ENCODE data around the gene TBCD.
A peak's percentile ranks its signal among the peaks of the same experiment; 100 is the strongest.

The TBCD gene

GRCh38 chr17:82937411-82938371 lies 185.8 kb downstream of the TBCD start:
- Histone ChIP-seq H3K27me3 (no peaks in the 10 kb centered on the region), H4K20me1 (peaks cover 0 to 55% (median 20%) of the 10 kb centered on the region in 11 experiments; a peak in 11 of 22 replicates), H3K9me3 (replicated peaks in 1 of 11) (peaks cover 3 to 14% (median 6%) of the 10 kb centered on the region in 11 experiments; a peak in 21 of 22 replicates), H3K4me1 (peaks cover 0 to 53% (median 28%) of the 10 kb centered on the region in 10 experiments; a peak in 14 of 20 replicates), H3K9ac (no peak overlapping the region), H3K4me2 (no peak overlapping the region), H3K27ac (no peak overlapping the region), H3K4me3 (no peak overlapping the region), H3K36me3 (peaks cover 85 to 100% (median 96%) of the 10 kb centered on the region in 11 experiments)
- TF ChIP-seq Cebpa-rat (IDR thresholded peaks at IDR 0.05), result no peak

GRCh38 chr17:82938486-82938872 lies 186.6 kb downstream of the TBCD start:
- Histone ChIP-seq H3K27ac (no peak overlapping the region), H4K20me1 (peaks cover 0 to 50% (median 20%) of the 10 kb centered on the region in 11 experiments; a peak in 10 of 22 replicates), H3K4me2 (no peak overlapping the region), H3K9me3 (replicated peaks in 1 of 11) (peaks cover 10 to 22% (median 14%) of the 10 kb centered on the region in 11 experiments), H3K4me1 (peaks cover 0 to 53% (median 28%) of the 10 kb centered on the region in 10 experiments; a peak in 14 of 20 replicates), H3K4me3 (no peak overlapping the region), H3K9ac (no peak overlapping the region), H3K27me3 (no peaks in the 10 kb centered on the region), H3K36me3 (peaks cover 85 to 100% (median 96%) of the 10 kb centered on the region in 11 experiments)
- no peak for TF ChIP-seq Cebpa-rat (IDR thresholded peaks at IDR 0.05)

GRCh38 chr17:82938873-82939620 lies 187.2 kb downstream of the TBCD start:
- Histone ChIP-seq H3K4me3 (no peak overlapping the region), H3K9me3 (replicated peaks in 1 of 11) (peaks cover 16 to 28% (median 20%) of the 10 kb centered on the region in 11 experiments), H3K9ac (no peak overlapping the region), H3K36me3 (peaks cover 85 to 100% (median 96%) of the 10 kb centered on the region in 11 experiments), H3K4me2 (0 out of 22 replicates have a peak overlapping the region, but pooled peaks of 1 of the 11 experiments have one; percentile 51), H3K27me3 (no peaks in the 10 kb centered on the region), H3K4me1 (peaks cover 0 to 53% (median 28%) of the 10 kb centered on the region in 10 experiments; a peak in 14 of 20 replicates), H4K20me1 (peaks cover 0 to 49% (median 20%) of the 10 kb centered on the region in 11 experiments; a peak in 10 of 22 replicates), H3K27ac (no peak overlapping the region)
- no peak for TF ChIP-seq Cebpa-rat (IDR thresholded peaks at IDR 0.05)

- H3K27ac ChIP-seq, result no peak overlapping the region
- peaks cover 85 to 100% (median 96%) of the 10 kb centered on the region in 11 experiments for H3K36me3 ChIP-seq
- no peak overlapping the region for H3K4me3 ChIP-seq
- no peaks in the 10 kb centered on the region for H3K27me3 ChIP-seq
- TF ChIP-seq Cebpa-rat (IDR thresholded peaks at IDR 0.05), result no peak
- H3K4me2 ChIP-seq, result peak overlapping the region in 6 of 11 experiments; percentile 18 to 60 (median 52); a peak in 10 of 22 replicates
- peaks cover 22 to 34% (median 26%) of the 10 kb centered on the region in 11 experiments for H3K9me3 ChIP-seq (replicated peaks in 1 of 11)
- peaks cover 0 to 53% (median 28%) of the 10 kb centered on the region in 10 experiments; a peak in 14 of 20 replicates for H3K4me1 ChIP-seq
- peak overlapping the region in 1 of 11 experiments; percentile 38; a peak in 1 of 22 replicates for H3K9ac ChIP-seq
- H4K20me1 ChIP-seq, result peaks cover 0 to 49% (median 20%) of the 10 kb centered on the region in 11 experiments; a peak in 10 of 22 replicates
Measured at GRCh38 chr17:82939621-82940135, 187.8 kb downstream of the TBCD start.

- peak overlapping the region in 3 of 11 experiments; percentile 24 to 38 (median 30); a peak in 2 of 22 replicates for H3K9ac ChIP-seq
- H3K36me3 ChIP-seq, result peaks cover 85 to 100% (median 97%) of the 10 kb centered on the region in 11 experiments
- H3K4me2 ChIP-seq, result peak overlapping the region in 8 of 11 experiments; percentile 12 to 60 (median 51); a peak in 13 of 22 replicates
- H3K9me3 ChIP-seq (replicated peaks in 1 of 11), result peaks cover 30 to 41% (median 34%) of the 10 kb centered on the region in 11 experiments
- H3K27ac ChIP-seq, result no peak overlapping the region
- peaks cover 0 to 52% (median 26%) of the 10 kb centered on the region in 10 experiments; a peak in 14 of 20 replicates for H3K4me1 ChIP-seq
- H4K20me1 ChIP-seq, result peaks cover 0 to 45% (median 20%) of the 10 kb centered on the region in 11 experiments; a peak in 10 of 22 replicates
- no peaks in the 10 kb centered on the region for H3K27me3 ChIP-seq
- TF ChIP-seq Cebpa-rat (IDR thresholded peaks at IDR 0.05), result no peak
- no peak overlapping the region for H3K4me3 ChIP-seq
Measured at GRCh38 chr17:82940226-82941020, 188.6 kb downstream of the TBCD start.

GRCh38 chr17:82941021-82942001 lies 189.4 kb downstream of the TBCD start:
- H4K20me1 ChIP-seq, result peaks cover 0 to 41% (median 18%) of the 10 kb centered on the region in 11 experiments; a peak in 10 of 22 replicates
- H3K4me3 ChIP-seq, result no peak overlapping the region
- H3K9me3 ChIP-seq (replicated peaks in 1 of 11), result peaks cover 39 to 48% (median 43%) of the 10 kb centered on the region in 11 experiments
- H3K27me3 ChIP-seq, result no peaks in the 10 kb centered on the region
- H3K4me2 ChIP-seq, result peak overlapping the region in 4 of 11 experiments; percentile 51 to 60 (median 56); a peak in 3 of 22 replicates
- H3K27ac ChIP-seq, result no peak overlapping the region
- TF ChIP-seq Cebpa-rat (IDR thresholded peaks at IDR 0.05), result no peak
- H3K36me3 ChIP-seq, result peaks cover 93 to 100% (median 97%) of the 10 kb centered on the region in 11 experiments
- no peak overlapping the region for H3K9ac ChIP-seq
- peaks cover 0 to 43% (median 18%) of the 10 kb centered on the region in 10 experiments; a peak in 14 of 20 replicates for H3K4me1 ChIP-seq

All from BLaER1 treated with 17β-estradiol and CSF1 and Interleukin-3, amounts not matched to agents 10 nM and 100 nM (cell line).